Transverse colon (tissue), 3 donors: ENCODE results near the gene DEDD2.

Experiments
- POLR2A ChIP-seq: fragments of 450-650 bp; IDR thresholded peaks from one replicate; pipeline ENCODE4 v1.6.1; 2016; ENCODE audit warnings: antibody characterized with exemption, mild to moderate bottlenecking, moderate library complexity
- TF ChIP-seq, protein P1 (sequence below), 5 experiments: fragments of 200-600 bp in 3 of 5; fragments of 450-650 bp in 2 of 5; sonication (generic) in 3 of 5; IDR thresholded peaks; 1 replicate in 2 of 5; 2 replicates in 3 of 5; pipeline ENCODE4 v1.5.1; 2016 to 2017; ENCODE audit warnings: antibody characterized with exemption in 5 of 5, inconsistent platforms in 3 of 5, mild to moderate bottlenecking in 2 of 5, moderate library complexity in 1 of 5

DNA sequence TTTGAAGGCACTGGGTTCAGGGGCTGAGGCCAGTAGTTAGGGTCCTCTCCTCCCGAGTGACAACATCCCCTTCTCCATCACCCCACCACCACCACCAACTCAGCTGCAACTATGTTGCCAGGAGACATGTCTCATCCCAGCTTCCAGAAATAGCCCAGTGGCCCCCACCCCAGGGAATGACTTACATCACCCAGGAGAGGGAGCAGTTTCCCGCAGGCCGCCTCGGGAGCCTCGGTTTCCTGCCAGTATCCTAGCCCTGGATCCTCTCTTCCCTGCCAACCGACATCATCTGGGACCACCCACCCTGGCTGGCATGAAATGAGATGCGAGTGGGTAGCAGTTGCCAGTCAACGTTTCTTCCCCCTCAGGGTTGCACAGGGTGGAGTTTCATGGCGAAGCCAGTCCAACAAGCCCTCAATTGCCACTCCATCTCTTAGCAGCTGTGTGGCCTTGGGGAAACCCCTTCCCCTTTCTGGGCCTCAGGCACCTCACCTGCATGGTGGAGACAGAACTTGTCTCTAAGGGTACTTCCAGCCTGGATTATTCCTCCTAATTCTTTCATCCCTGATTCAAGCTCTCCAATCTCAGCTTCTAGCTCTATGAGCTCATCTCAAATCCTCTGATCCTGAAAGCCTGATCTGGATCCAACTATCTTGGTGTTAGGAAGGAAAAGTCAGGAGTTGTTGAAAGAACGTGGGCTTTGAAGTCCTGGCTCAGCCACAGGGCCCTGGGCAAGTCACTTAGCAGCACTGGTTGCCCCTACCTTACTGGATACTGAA, 28.9 kb upstream of the DEDD2 start:
- TF ChIP-seq, protein P1, sequence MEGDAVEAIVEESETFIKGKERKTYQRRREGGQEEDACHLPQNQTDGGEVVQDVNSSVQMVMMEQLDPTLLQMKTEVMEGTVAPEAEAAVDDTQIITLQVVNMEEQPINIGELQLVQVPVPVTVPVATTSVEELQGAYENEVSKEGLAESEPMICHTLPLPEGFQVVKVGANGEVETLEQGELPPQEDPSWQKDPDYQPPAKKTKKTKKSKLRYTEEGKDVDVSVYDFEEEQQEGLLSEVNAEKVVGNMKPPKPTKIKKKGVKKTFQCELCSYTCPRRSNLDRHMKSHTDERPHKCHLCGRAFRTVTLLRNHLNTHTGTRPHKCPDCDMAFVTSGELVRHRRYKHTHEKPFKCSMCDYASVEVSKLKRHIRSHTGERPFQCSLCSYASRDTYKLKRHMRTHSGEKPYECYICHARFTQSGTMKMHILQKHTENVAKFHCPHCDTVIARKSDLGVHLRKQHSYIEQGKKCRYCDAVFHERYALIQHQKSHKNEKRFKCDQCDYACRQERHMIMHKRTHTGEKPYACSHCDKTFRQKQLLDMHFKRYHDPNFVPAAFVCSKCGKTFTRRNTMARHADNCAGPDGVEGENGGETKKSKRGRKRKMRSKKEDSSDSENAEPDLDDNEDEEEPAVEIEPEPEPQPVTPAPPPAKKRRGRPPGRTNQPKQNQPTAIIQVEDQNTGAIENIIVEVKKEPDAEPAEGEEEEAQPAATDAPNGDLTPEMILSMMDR (IDR thresholded peaks at IDR 0.05) = peak; percentile 57 to 63 (median 62)
- TF ChIP-seq POLR2A = no peak
